Mucosa of descending colon (tissue), 3 donors: ENCODE measurements around the gene CEACAM18. TPM values are rescaled to one million over a fixed set of nuclear protein-coding genes. Genes with fewer than 3 reads are reported as not detected.

Experiments used
- ATAC-seq: fragments of 200-7000 bp; cut with Tn5 transposase; one replicate; pipeline ENCODE4 v1.9.1; 2020; ENCODE audit warnings: mild to moderate bottlenecking, moderate library complexity
- DNase-seq, 3 donors: peaks; one replicate each; pipeline ENCODE4 v3.0.0-alpha.2; 2020
- H3K36me3 ChIP-seq: fragments of 200-600 bp; one replicate; pipeline ENCODE4 v1.8.0; 2021; ENCODE audit warnings: low read depth, mild to moderate bottlenecking
- H3K4me1 ChIP-seq: fragments of 200-600 bp; one replicate; pipeline ENCODE4 v1.8.0; 2021; ENCODE audit warnings: low read depth, mild to moderate bottlenecking
- H3K4me3 ChIP-seq: fragments of 200-600 bp; one replicate; pipeline ENCODE4 v1.8.0; 2021; ENCODE audit warnings: mild to moderate bottlenecking
- H3K9me3 ChIP-seq: fragments of 200-600 bp; one replicate; pipeline ENCODE4 v1.8.0; 2021; ENCODE audit warnings: mild to moderate bottlenecking
- CTCF ChIP-seq: fragments of 200-600 bp; IDR thresholded peaks from one replicate; pipeline ENCODE4 v1.8.0; 2022; ENCODE audit warnings: antibody characterized with exemption, mild to moderate bottlenecking
- intact Hi-C, 2 donors: fragments of 100-400 bp; cut with DNase I in 1 of 2; cut with micrococcal nuclease in 1 of 2; formaldehyde crosslinking; loops; one replicate each; pipeline versions ENCODE4 v1.11.0 to v1.11.1; 2022; cut with DNase I, micrococcal nuclease
- total RNA-seq, 3 donors: library from RNA; stranded (reverse); fragmentation: NEBNext Ultra II Directional in 2 of 3; extraction: Animal tissue kit (Norgen Biotek cat#: 25700) in 2 of 3; gene quantifications; one replicate each; pipeline versions ENCODE4 v1.2.1 to v1.2.4, GENCODE V29; 2021 to 2023
- donor health status: DM: no; HTN: no; CAD: no; lungs with moderate emphysema.
- donor health status: DM: no; HTN: no; CAD: no.
- donor health status: DM: no; HTN: yes; CAD: no.

Gene CEACAM18
- total RNA-seq, 3 donors from 2014 or later: 0.58 TPM; not detected in 2

GRCh38 chr19:51539821-51540366, 61.6 kb downstream of the CEACAM18 start:
- H3K4me3 ChIP-seq: no peak overlapping the region
- intact Hi-C loops: no loop called here
- ATAC-seq (no peak), DNase-seq (no peak)
- no peaks in the 10 kb centered on the region for H3K36me3 ChIP-seq
- no peaks in the 10 kb centered on the region for H3K4me1 ChIP-seq
- no peaks in the 10 kb centered on the region for H3K9me3 ChIP-seq
- TF ChIP-seq CTCF: no peak

Other genes starting within 250 kb of the CEACAM18 start
- not detected for gene SIGLECL1, start 227.5 kb upstream of the CEACAM18 start, total RNA-seq
- gene IGLON5, start 166.9 kb upstream of the CEACAM18 start, total RNA-seq: under 1 TPM in 1 of 3 donors, not detected in 2; 0.44 TPM
- 1 to 10 TPM in 2 of 3 donors, under 1 TPM in 1; 0.69 to 3.8 (median 1.6) TPM for gene VSIG10L, start 136.4 kb upstream of the CEACAM18 start, total RNA-seq
- 100 to 1,000 TPM; 113 to 154 (median 130) TPM for gene ETFB, start 112.2 kb upstream of the CEACAM18 start, total RNA-seq
- gene CLDND2, start 109.5 kb upstream of the CEACAM18 start, total RNA-seq: 1 to 10 TPM; 1.3 to 2.1 (median 1.3) TPM
- 1 to 10 TPM; 4.3 to 5.9 (median 4.4) TPM for gene NKG7, start 105.9 kb upstream of the CEACAM18 start, total RNA-seq
- gene LIM2, start 90.6 kb upstream of the CEACAM18 start, total RNA-seq: not detected
- not detected for gene C19orf84, start 87.9 kb upstream of the CEACAM18 start, total RNA-seq
- 10 to 100 TPM in 1 of 3 donors, 1 to 10 TPM in 2; 1.3 to 10.8 (median 3.8) TPM for gene SIGLEC10, start 60.9 kb upstream of the CEACAM18 start, total RNA-seq
- gene SIGLEC8, start 20.1 kb upstream of the CEACAM18 start, total RNA-seq: 1 to 10 TPM in 2 of 3 donors, under 1 TPM in 1; 0.46 to 2.0 (median 1.5) TPM
- gene SIGLEC12, start 23.3 kb downstream of the CEACAM18 start, total RNA-seq: 1 to 10 TPM in 1 of 3 donors, under 1 TPM in 1, not detected in 1; 0.22 to 1.5 TPM
- gene SIGLEC6, start 53.1 kb downstream of the CEACAM18 start, total RNA-seq: 1 to 10 TPM in 2 of 3 donors, under 1 TPM in 1; 0.75 to 3.6 (median 2.8) TPM
- 10 to 100 TPM in 1 of 3 donors, 1 to 10 TPM in 2; 9.4 to 13.6 (median 9.8) TPM for gene ZNF175, start 92.7 kb downstream of the CEACAM18 start, total RNA-seq
- under 1 TPM in 2 of 3 donors, not detected in 1; 0.32 to 0.84 TPM for gene SIGLEC5, start 151.9 kb downstream of the CEACAM18 start, total RNA-seq
- 1 to 10 TPM in 2 of 3 donors, not detected in 1; 3.5 to 7.9 TPM for gene SIGLEC14, start 168.3 kb downstream of the CEACAM18 start, total RNA-seq
- gene SPACA6, start 214.8 kb downstream of the CEACAM18 start, total RNA-seq: 10 to 100 TPM in 1 of 3 donors, 1 to 10 TPM in 2; 2.9 to 35.5 (median 4.1) TPM
- gene HAS1, start 245.5 kb downstream of the CEACAM18 start, total RNA-seq: under 1 TPM in 2 of 3 donors, not detected in 1; 0.14 to 0.51 TPM